HUDEP-2 (cell line): ENCODE data around the gene GRIP1.

Experiments
- DNase-seq, 76 experiments: peaks; one replicate each; lab custom pipeline; 2025; ENCODE audit not compliant: unreplicated experiment in 76 of 76; lab: John Stamatoyannopoulos, UW

Gene GRIP1

GRCh38 chr12:66467932-66468331, 210.9 kb downstream of the GRIP1 start:
- no peak for DNase-seq

DNA sequence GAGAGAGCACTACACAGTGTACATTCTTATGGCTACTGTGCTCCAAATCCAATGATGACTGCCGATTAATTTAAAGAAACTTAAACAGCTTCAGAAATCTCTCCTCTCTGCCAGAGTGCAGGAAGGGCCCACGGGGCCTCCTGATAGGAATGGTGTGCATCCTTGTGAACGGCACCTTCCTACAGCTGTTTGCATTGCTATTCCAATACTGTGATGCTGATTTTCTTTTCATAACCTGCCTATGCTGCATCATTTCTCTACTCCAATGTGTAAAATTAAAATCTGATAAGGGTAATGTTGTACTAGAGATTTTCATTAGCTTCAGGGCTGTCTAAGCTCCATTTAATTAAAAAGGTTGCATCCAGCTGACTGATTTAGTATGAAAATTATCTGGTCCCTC, 217.5 kb downstream of the GRIP1 start:
- no peak for DNase-seq

GRCh38 chr12:66459944-66460482, 218.9 kb downstream of the GRIP1 start:
- DNase-seq = no peak

- DNase-seq = no peak
These were observed 222.3 kb downstream of the GRIP1 start for GRCh38 chr12:66456612-66457011.

DNA sequence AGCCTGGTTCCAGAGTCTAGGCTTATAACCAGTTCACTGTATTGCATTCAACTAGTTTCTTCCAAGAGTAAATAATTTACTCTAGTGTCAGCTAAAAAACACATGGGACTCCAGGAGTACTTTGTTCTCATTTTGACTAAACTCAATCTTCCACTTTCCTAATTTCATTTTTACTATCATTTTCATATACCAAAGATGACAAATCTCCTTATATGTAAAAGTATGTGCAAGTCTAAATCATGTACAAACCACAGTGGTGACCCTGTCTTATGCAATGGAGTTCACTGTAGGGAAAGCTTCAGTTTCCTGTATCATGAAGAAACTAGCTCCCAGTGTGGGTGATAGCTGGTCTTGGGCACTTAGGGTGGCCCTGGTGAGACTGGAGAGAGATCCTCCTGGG, 225.0 kb downstream of the GRIP1 start:
- no peak for DNase-seq

- DNase-seq = no peak
These were observed 225.8 kb downstream of the GRIP1 start for GRCh38 chr12:66453120-66453519.

- DNase-seq = no peak
These were observed 229.3 kb downstream of the GRIP1 start for GRCh38 chr12:66449531-66449930.

GRCh38 chr12:66447643-66448042, 231.2 kb downstream of the GRIP1 start:
- no peak for DNase-seq

GRCh38 chr12:66446276-66446675, 232.6 kb downstream of the GRIP1 start:
- DNase-seq = no peak

DNA sequence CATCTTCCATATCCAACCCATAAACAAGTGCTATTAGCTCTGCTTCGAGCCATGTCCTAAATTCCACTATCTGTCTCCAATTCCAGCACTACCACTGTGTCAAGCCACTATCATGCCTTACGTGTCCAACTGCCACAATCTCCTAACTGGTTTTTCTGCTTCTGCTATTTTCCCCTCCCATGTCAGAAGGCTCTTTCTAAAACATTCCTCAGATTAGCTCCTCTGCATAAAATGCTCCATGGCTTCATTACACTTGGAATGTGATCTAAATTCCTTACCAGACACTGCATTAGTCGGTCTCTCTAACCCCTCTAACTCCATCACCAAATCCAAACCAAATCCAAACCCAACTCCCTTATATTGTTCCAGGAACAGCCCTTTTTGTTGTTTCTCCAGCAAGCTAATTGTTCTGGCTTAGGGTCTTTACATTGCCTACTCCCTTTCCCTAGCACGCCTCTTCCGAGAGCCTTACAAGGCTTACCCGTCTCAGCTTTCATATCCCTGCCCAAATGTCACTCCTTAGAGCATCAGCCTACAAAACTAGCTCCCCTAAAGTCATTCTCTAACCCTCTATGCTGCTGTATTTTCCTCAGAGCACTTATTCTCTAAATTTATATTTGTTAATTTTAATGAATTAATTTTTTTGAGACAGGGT, 236.8 kb downstream of the GRIP1 start:
- no peak for DNase-seq

- DNase-seq = no peak
These were observed 240.3 kb downstream of the GRIP1 start for GRCh38 chr12:66438601-66439000.

- DNase-seq = no peak
These were observed 248.8 kb downstream of the GRIP1 start for GRCh38 chr12:66430106-66430505.

- no peak for DNase-seq
These were observed 250.0 kb downstream of the GRIP1 start for GRCh38 chr12:66428870-66429269.

GRCh38 chr12:66428261-66428660, 250.6 kb downstream of the GRIP1 start:
- DNase-seq = no peak

- DNase-seq = no peak
These were observed 252.2 kb downstream of the GRIP1 start for GRCh38 chr12:66426696-66427095.

DNA sequence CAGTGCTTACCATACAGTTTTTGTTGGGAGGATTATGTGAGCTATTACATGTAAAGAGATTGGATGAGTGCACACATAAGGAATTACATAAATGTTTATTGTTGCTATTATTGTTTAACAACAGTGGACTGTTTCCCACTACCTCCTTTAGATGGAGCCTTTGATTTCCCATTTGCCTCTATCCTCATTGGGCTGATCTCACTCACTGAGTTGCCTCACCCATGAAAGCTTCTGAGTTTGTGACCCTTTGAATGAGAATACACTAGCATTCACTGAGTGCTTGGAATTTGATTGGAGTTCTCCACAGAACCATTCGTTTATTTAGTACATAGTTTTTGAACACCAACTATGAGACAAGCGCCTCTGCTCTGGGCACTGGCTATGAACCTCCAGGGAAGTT, 255.6 kb downstream of the GRIP1 start:
- no peak for DNase-seq

DNA sequence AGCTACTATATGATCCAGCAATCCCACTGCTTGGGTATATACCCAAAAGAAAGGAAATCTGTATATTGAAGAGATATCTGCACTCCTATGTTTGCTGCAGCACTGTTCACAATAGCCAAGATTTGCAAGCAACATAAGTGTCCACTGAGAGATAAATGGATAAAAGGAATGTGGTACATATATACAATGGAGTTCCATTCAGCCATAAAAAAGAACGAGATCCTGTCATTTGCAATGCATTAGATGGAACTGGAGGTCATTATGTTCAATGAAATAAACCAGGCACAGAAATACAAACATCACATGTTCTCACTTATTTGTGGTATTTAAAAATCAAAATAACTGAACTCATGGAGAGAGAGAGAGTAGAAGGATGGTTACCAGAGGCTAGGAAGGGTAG, 260.0 kb downstream of the GRIP1 start:
- DNase-seq = no peak

DNA sequence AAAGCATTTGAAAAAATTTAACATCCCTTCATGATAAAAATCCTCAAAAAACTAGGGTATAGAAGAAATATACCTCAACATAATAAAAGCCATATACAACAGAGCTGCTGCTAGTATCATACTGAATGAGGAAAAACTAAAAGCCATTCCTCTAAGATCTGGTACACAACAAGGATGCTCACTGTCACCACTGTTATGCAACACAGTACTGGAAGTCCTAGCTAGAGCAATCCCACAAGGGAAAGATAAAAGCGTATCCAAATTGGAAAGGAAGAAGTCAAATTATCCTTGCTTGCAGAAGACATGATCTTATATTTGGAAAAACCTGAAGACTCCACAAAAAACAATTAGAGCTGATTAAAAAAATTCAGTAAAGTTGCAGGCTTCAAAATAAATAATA, 261.7 kb downstream of the GRIP1 start:
- DNase-seq = no peak

GRCh38 chr12:66409195-66409871, 269.5 kb downstream of the GRIP1 start:
- DNase-seq = peak in 39 of 76 experiments; percentile 1 to 59 (median 18)

- no peak for DNase-seq
These were observed 273.5 kb downstream of the GRIP1 start for GRCh38 chr12:66405395-66405794.

- DNase-seq = no peak
These were observed 275.1 kb downstream of the GRIP1 start for GRCh38 chr12:66403746-66404145.

DNA sequence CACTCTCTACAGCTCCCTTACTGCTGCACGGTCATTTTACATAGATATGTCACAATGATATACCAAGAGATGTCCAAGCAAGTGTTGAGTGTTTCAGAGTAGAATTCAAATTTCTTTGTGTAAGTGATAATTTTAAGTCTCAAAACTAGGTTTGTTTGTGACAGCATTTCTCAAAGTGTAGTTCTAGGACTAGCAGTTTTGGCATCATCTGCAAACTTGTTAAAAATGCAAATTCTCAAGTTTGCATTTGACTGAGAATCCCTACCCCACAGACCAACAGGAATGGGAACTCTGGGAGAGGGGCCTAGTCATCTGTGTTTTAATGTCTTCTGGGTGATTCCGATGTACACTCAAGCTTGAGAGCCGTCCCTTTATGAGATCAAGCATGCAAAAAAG, 279.0 kb downstream of the GRIP1 start:
- no peak for DNase-seq
